Glutamatergic neuron (in vitro differentiated cells): ENCODE measurements around the gene MYT1. TPM values are rescaled to one million over a fixed set of nuclear protein-coding genes. Genes with fewer than 3 reads are reported as not detected.

Source experiments
- DNase-seq: peaks from one replicate; pipeline ENCODE4 v3.0.0; 2022
- H3K27ac Mint-ChIP-seq: one replicate; pipeline ENCODE4 v1.8.0; 2020; ENCODE audit warnings: mild to moderate bottlenecking, mixed read lengths, inconsistent platforms; ENCODE audit not compliant: unreplicated experiment
- H3K27me3 Mint-ChIP-seq: one replicate; pipeline ENCODE4 v1.8.0; 2020; ENCODE audit warnings: mild to moderate bottlenecking, moderate library complexity, mixed read lengths, inconsistent platforms; ENCODE audit not compliant: unreplicated experiment
- H3K36me3 Mint-ChIP-seq: one replicate; pipeline ENCODE4 v1.8.0; 2020; ENCODE audit warnings: mild to moderate bottlenecking, mixed read lengths, inconsistent platforms; ENCODE audit not compliant: unreplicated experiment
- H3K4me1 Mint-ChIP-seq: one replicate; pipeline ENCODE4 v1.8.0; 2020; ENCODE audit warnings: mild to moderate bottlenecking, low read depth, mixed read lengths, inconsistent platforms; ENCODE audit not compliant: unreplicated experiment
- H3K4me3 Mint-ChIP-seq: one replicate; pipeline ENCODE4 v1.8.0; 2020; ENCODE audit warnings: mild to moderate bottlenecking, mixed read lengths, inconsistent platforms; ENCODE audit not compliant: unreplicated experiment
- H3K9me3 Mint-ChIP-seq: one replicate; pipeline ENCODE4 v1.8.0; 2020; ENCODE audit warnings: mild to moderate bottlenecking, moderate library complexity, mixed read lengths, inconsistent platforms; ENCODE audit not compliant: unreplicated experiment
- total RNA-seq: library from RNA; stranded (reverse); fragmentation: NEBNext Ultra II Directional; extraction: Animal tissue kit (Norgen Biotek cat#: 25700); gene quantifications from one replicate; pipeline ENCODE4 v1.2.1, GENCODE V29; 2021; ENCODE audit not compliant: unreplicated experiment
- TF ChIP-seq, protein P1 (sequence below): fragments of 200-600 bp; sonication (generic); IDR thresholded peaks from one replicate; pipeline ENCODE4 v1.5.0; 2021; ENCODE audit not compliant: partially characterized antibody, unreplicated experiment

The MYT1 gene
- total RNA-seq, 1 donor from 2014 or later = 159 TPM

DNA sequence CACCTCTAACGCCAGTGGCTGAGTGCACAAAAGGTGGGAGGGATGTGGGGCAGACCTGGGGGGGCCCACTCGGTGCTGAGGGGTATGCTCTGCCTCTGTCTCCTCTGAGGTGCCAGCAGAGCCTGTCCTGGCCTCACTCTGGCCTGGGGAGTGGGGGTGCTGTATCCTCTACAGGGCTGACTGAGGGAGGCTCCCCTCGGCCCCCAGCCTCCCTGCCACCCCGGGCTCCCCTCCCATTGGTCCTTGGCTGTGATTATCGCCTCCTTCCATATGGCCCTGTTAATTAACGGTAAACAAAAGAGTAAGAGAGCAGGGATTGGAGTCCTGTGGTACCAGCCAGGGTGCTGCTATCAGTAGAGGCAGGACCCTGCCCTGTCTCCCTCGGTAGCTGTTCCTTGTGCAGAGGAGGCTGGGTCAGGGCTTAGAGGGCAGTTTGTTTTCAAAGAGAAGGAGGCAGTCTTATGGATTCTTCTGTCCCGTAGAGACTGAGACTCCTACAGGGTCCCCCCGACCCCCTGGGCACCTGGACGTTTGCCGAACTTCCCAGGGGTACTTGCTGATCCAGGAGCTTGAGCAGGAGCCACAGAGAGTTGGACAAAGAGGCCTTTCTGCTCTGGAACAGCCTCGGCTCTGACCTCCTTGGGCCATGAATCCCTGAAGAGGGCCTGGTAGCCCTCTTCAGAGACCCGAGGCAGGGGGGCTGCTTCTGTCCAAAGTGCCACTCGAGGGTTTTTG, 1.8 kb downstream of the MYT1 start:
- Mint-ChIP-seq H3K4me1 (peaks cover 52% of the 10 kb centered on the region), H3K27me3 (peaks cover 61% of the 10 kb centered on the region), H3K4me3 (peak overlapping the region; percentile 99), H3K9me3 (peaks cover 62% of the 10 kb centered on the region), H3K27ac (peak overlapping the region; percentile 100), H3K36me3 (peaks cover 5% of the 10 kb centered on the region)
- TF ChIP-seq, protein P1, sequence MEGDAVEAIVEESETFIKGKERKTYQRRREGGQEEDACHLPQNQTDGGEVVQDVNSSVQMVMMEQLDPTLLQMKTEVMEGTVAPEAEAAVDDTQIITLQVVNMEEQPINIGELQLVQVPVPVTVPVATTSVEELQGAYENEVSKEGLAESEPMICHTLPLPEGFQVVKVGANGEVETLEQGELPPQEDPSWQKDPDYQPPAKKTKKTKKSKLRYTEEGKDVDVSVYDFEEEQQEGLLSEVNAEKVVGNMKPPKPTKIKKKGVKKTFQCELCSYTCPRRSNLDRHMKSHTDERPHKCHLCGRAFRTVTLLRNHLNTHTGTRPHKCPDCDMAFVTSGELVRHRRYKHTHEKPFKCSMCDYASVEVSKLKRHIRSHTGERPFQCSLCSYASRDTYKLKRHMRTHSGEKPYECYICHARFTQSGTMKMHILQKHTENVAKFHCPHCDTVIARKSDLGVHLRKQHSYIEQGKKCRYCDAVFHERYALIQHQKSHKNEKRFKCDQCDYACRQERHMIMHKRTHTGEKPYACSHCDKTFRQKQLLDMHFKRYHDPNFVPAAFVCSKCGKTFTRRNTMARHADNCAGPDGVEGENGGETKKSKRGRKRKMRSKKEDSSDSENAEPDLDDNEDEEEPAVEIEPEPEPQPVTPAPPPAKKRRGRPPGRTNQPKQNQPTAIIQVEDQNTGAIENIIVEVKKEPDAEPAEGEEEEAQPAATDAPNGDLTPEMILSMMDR = no peak
- DNase-seq = peak; percentile 56

GRCh38 chr20:64166721-64167615, 2.7 kb downstream of the MYT1 start:
- H3K36me3 Mint-ChIP-seq = peaks cover 5% of the 10 kb centered on the region
- no peak for DNase-seq
- TF ChIP-seq, protein P1 = no peak
- peaks cover 53% of the 10 kb centered on the region for H3K9me3 Mint-ChIP-seq
- H3K27ac Mint-ChIP-seq = peak overlapping the region; percentile 100
- peaks cover 55% of the 10 kb centered on the region for H3K27me3 Mint-ChIP-seq
- peaks cover 54% of the 10 kb centered on the region for H3K4me1 Mint-ChIP-seq
- H3K4me3 Mint-ChIP-seq = peak overlapping the region; percentile 99

GRCh38 chr20:64167676-64168075, 3.4 kb downstream of the MYT1 start:
- Mint-ChIP-seq H3K4me1 (peaks cover 57% of the 10 kb centered on the region), H3K27me3 (peaks cover 50% of the 10 kb centered on the region), H3K27ac (peak overlapping the region; percentile 100)

GRCh38 chr20:64168381-64169090, 4.3 kb downstream of the MYT1 start:
- Mint-ChIP-seq H3K27me3 (peaks cover 42% of the 10 kb centered on the region), H3K9me3 (peaks cover 39% of the 10 kb centered on the region), H3K4me1 (peaks cover 52% of the 10 kb centered on the region), H3K27ac (peak overlapping the region; percentile 100), H3K4me3 (peak overlapping the region; percentile 99), H3K36me3 (peaks cover 5% of the 10 kb centered on the region)
- DNase-seq = no peak
- TF ChIP-seq, protein P1 = no peak

More at GRCh38 chr20:64167676-64168075, 3.4 kb downstream of the MYT1 start:
- H3K36me3 Mint-ChIP-seq = peaks cover 5% of the 10 kb centered on the region
- TF ChIP-seq, protein P1 = no peak
- H3K4me3 Mint-ChIP-seq = peak overlapping the region; percentile 99
- H3K9me3 Mint-ChIP-seq = peaks cover 47% of the 10 kb centered on the region
- DNase-seq = no peak
